DND-41 (cell line): Measurements from ENCODE around the gene CTIF.

Source experiments
- ATAC-seq: fragments of 200-7000 bp; cut with Tn5 transposase; 3 replicates; pipeline ENCODE4 v1.9.1; 2021; ENCODE audit warnings: low read depth; ENCODE audit not compliant: insufficient read depth
- DNase-seq: peaks from one replicate; pipeline ENCODE4 v3.0.0-alpha.2; 2020
- H2AFZ ChIP-seq: 2 replicates; pipeline ENCODE4 v1.6.0; 2012; ENCODE audit warnings: low read depth, low read length
- H3K27ac ChIP-seq: 2 replicates; pipeline ENCODE4 v1.5.1; 2012; ENCODE audit warnings: low read length, inconsistent platforms
- H3K27me3 ChIP-seq: fragments of 200-600 bp; sonication (generic); 2 replicates; pipeline ENCODE4 v1.6.0; 2012; ENCODE audit warnings: low read length, mild to moderate bottlenecking, inconsistent platforms; ENCODE audit not compliant: insufficient read depth, poor library complexity
- H3K36me3 ChIP-seq: 2 replicates; pipeline ENCODE4 v1.5.1; 2012; ENCODE audit warnings: low read length, inconsistent platforms; ENCODE audit not compliant: insufficient read depth
- H3K4me1 ChIP-seq: 2 replicates; pipeline ENCODE4 v1.5.1; 2012; ENCODE audit warnings: mild to moderate bottlenecking, low read length; ENCODE audit not compliant: insufficient read depth
- H3K4me2 ChIP-seq: 2 replicates; pipeline ENCODE4 v1.6.0; 2012; ENCODE audit warnings: mild to moderate bottlenecking, moderate library complexity, low read length, inconsistent platforms; ENCODE audit not compliant: insufficient read depth
- H3K4me3 ChIP-seq, 2 experiments: fragments of 200-600 bp in 1 of 2; shearing (Covaris generic) in 1 of 2; 2 replicates each; pipeline ENCODE4 v1.5.1; 2012 to 2016; ENCODE audit warnings: inconsistent platforms in 2 of 2, low read length in 2 of 2, mild to moderate bottlenecking in 2 of 2, low read depth in 1 of 2, moderate library complexity in 1 of 2
- H3K79me2 ChIP-seq: 2 replicates; pipeline ENCODE4 v1.6.0; 2012; ENCODE audit warnings: low read length, inconsistent platforms; ENCODE audit not compliant: insufficient read depth
- H3K9ac ChIP-seq: 2 replicates; pipeline ENCODE4 v1.6.0; 2012; ENCODE audit warnings: low read depth, mild to moderate bottlenecking, inconsistent platforms, low read length, moderate library complexity
- H3K9me3 ChIP-seq: 2 replicates; pipeline ENCODE4 v1.5.1; 2012; ENCODE audit warnings: low read length, moderate library complexity, mild to moderate bottlenecking, inconsistent platforms; ENCODE audit not compliant: insufficient read depth, severe bottlenecking
- H4K20me1 ChIP-seq: 2 replicates; pipeline ENCODE4 v1.6.0; 2012; ENCODE audit warnings: low read length; ENCODE audit not compliant: insufficient read depth
- EZH2 ChIP-seq: IDR thresholded peaks from 3 replicates; pipeline ENCODE4 v1.6.1; 2012; ENCODE audit warnings: borderline replicate concordance, low read depth, mild to moderate bottlenecking, moderate library complexity, low read length, inconsistent platforms; ENCODE audit not compliant: severe bottlenecking
- TF ChIP-seq, protein P1 (sequence below): IDR thresholded peaks from 2 replicates; pipeline ENCODE4 v1.5.1; 2012; ENCODE audit warnings: borderline replicate concordance, low read length, moderate library complexity, mild to moderate bottlenecking; ENCODE audit not compliant: poor library complexity, severe bottlenecking; ENCODE audit errors: extremely low read depth

The CTIF gene

DNA sequence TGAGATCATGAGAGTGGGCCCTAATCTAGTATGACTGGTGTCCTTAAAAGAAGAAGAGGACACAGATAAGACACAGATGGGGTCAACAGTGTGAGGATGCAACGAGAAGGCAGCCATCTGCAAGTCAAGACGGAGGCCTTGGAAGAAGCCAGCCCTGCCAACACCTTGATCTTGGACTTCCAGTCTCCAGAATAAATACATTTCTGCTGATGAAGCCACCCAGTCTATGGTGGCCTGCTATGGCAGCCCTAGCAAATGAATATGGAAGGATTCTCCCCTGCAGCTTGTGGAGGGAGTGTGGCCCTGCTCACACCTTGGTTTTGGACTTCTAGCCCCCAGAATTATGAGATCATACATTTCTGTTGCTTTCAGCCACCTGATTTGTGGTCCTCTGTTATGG is 12.3 kb downstream of the CTIF start:
- H3K4me3 ChIP-seq = no peak overlapping the region
- no peak overlapping the region for H3K9ac ChIP-seq
- H3K4me1 ChIP-seq = no peaks in the 10 kb centered on the region
- no peak overlapping the region for H2AFZ ChIP-seq
- no peak for TF ChIP-seq EZH2
- TF ChIP-seq, protein P1, sequence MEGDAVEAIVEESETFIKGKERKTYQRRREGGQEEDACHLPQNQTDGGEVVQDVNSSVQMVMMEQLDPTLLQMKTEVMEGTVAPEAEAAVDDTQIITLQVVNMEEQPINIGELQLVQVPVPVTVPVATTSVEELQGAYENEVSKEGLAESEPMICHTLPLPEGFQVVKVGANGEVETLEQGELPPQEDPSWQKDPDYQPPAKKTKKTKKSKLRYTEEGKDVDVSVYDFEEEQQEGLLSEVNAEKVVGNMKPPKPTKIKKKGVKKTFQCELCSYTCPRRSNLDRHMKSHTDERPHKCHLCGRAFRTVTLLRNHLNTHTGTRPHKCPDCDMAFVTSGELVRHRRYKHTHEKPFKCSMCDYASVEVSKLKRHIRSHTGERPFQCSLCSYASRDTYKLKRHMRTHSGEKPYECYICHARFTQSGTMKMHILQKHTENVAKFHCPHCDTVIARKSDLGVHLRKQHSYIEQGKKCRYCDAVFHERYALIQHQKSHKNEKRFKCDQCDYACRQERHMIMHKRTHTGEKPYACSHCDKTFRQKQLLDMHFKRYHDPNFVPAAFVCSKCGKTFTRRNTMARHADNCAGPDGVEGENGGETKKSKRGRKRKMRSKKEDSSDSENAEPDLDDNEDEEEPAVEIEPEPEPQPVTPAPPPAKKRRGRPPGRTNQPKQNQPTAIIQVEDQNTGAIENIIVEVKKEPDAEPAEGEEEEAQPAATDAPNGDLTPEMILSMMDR = no peak
- no peaks in the 10 kb centered on the region for H3K27me3 ChIP-seq
- no peak overlapping the region for H3K4me2 ChIP-seq
- H3K9me3 ChIP-seq = no peaks in the 10 kb centered on the region
- H4K20me1 ChIP-seq = peaks cover 8% of the 10 kb centered on the region
- no peaks in the 10 kb centered on the region for H3K79me2 ChIP-seq
- H3K27ac ChIP-seq = no peak overlapping the region
- no peaks in the 10 kb centered on the region for H3K36me3 ChIP-seq
- DNase-seq (no peak), ATAC-seq (no peak)

DNA sequence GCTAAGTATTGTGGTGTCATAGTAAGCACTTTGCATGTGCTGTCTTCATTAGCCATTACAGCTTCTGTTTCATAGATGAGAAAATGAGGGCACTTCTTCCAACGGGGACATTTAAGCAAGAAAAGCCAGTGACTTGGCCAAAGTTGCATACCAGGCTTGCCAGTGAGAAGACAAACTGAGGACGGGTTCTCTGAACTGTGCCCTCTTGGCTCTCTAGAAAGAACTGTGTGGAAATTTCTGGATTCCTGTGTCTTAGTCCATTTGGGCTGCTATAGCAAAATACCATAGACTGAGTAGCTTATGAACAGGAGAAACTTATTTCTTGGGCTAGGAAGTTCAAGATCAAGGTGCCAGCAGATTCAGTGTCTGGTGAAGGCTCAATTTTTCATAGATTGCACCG is 13.3 kb downstream of the CTIF start:
- ATAC-seq = no peak
- Histone ChIP-seq H3K27me3 (no peaks in the 10 kb centered on the region), H3K36me3 (no peaks in the 10 kb centered on the region), H3K27ac (no peak overlapping the region), H3K4me1 (no peaks in the 10 kb centered on the region), H3K9ac (no peak overlapping the region), H4K20me1 (peaks cover 2% of the 10 kb centered on the region; the same call in 1 of the 2 replicates), H3K4me2 (no peak overlapping the region), H2AFZ (no peak overlapping the region), H3K4me3 (no peak overlapping the region), H3K9me3 (no peaks in the 10 kb centered on the region), H3K79me2 (no peaks in the 10 kb centered on the region)
- no peak for DNase-seq
- TF ChIP-seq, protein P1 = no peak
- no peak for TF ChIP-seq EZH2

DNA sequence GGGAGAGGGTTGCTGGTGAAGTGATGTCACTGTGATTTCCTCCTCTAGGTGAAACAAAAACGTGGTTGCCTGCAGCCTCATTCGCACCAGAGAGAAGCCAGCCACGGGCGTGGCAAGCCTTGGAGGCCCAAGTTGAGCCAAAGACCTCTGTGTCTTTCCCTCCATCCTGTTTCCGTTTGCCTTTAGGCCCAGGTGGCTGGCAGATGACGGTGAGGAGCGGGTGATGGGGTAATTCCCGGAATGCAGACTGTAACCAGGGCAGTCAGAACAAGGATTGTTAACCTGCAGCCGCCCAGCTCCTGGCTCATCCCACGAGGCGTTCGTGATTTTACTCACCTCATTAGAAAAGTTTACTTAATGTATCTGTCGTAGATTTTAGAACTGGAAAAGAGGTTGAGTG is 14.4 kb downstream of the CTIF start:
- Histone ChIP-seq H4K20me1 (no peaks in the 10 kb centered on the region), H3K27me3 (no peaks in the 10 kb centered on the region), H3K4me2 (no peak overlapping the region)

More for the DNA sequence above, 14.4 kb downstream of the CTIF start:
- Histone ChIP-seq H2AFZ (no peak overlapping the region), H3K9ac (no peak overlapping the region), H3K27ac (no peak overlapping the region), H3K79me2 (no peaks in the 10 kb centered on the region), H3K9me3 (no peaks in the 10 kb centered on the region), H3K4me1 (no peaks in the 10 kb centered on the region), H3K36me3 (no peaks in the 10 kb centered on the region), H3K4me3 (no peak overlapping the region)
- no peak for DNase-seq
- TF ChIP-seq, protein P1 = no peak
- no peak for TF ChIP-seq EZH2
- ATAC-seq = no peak
